HCT116 (cell line): Measurements from ENCODE around the gene EML4. TPM values are rescaled to one million over a fixed set of nuclear protein-coding genes. Genes with fewer than 3 reads are reported as not detected.

Source experiments
- ATAC-seq: fragments of 200-7000 bp; cut with Tn5 transposase; 2 replicates; pipeline ENCODE4 v1.9.1; 2020; ENCODE audit warnings: mild to moderate bottlenecking, moderate library complexity
- BruUV-seq: library from RNA; stranded (reverse); fragments of 400-500 nt; replicated peaks from 2 replicates; lab custom pipeline; 2021; lab: Mats Ljungman, UMichigan
- CTCF ChIA-PET: fragments of 300-600 bp; sonication (Branson Sonifier 250); formaldehyde crosslinking; loops from one replicate; lab custom pipeline; 2021; ENCODE audit warnings: antibody characterized with exemption; lab: Charles Lee
- POLR2A ChIA-PET: fragments of 300-600, 350-600 bp; sonication (Branson Sonifier 250); formaldehyde crosslinking; loops from one replicate; lab custom pipeline; 2021; ENCODE audit warnings: antibody characterized with exemption; lab: Charles Lee
- RAD21 ChIA-PET, 2 experiments: fragments of 300-600 bp; sonication (Branson Sonifier 250); formaldehyde crosslinking; loops; one replicate each; lab custom pipeline; 2023; ENCODE audit warnings: low total read pairs in 2 of 2; ENCODE audit not compliant: uncharacterized antibody in 2 of 2, unreplicated experiment in 2 of 2, low non-redundant PET in 1 of 2; lab: Charles Lee
- DNase-seq: peaks from one replicate; pipeline ENCODE4 v3.0.0-alpha.2; 2010; ENCODE audit warnings: low read depth, low spot score
- H2AFZ ChIP-seq: fragments of 200-600 bp; shearing (Covaris generic), sonication (generic); 2 replicates; pipeline ENCODE4 v1.6.1; 2017; ENCODE audit warnings: low read depth, mixed run types, mixed read lengths, antibody characterized with exemption, low read length; ENCODE audit not compliant: poor library complexity, severe bottlenecking
- H3K27ac ChIP-seq: 2 replicates; pipeline ENCODE4 v1.5.1; 2012; ENCODE audit warnings: low read depth, low read length
- H3K27me3 ChIP-seq: fragments of 200-600 bp; sonication (generic); 2 replicates; pipeline ENCODE4 v1.6.1; 2016; ENCODE audit warnings: mixed run types, low read length, mixed read lengths; ENCODE audit not compliant: insufficient read depth
- H3K36me3 ChIP-seq, 2 experiments: fragments of 200-500 bp in 1 of 2; fragments of 200-600 bp in 1 of 2; sonication (Bioruptor generic) in 1 of 2; sonication (generic) in 1 of 2; 2 replicates each; pipeline versions ENCODE4 v1.5.1 to v1.6.1; 2014 to 2016; ENCODE audit warnings: low read length in 2 of 2, inconsistent platforms in 1 of 2, mixed read lengths in 1 of 2, mixed run types in 1 of 2; ENCODE audit not compliant: insufficient read depth in 2 of 2, control insufficient read depth in 1 of 2
- H3K4me1 ChIP-seq, 2 experiments: fragments of 200-600 bp in 1 of 2; sonication (generic) in 1 of 2; 2 replicates each; pipeline versions ENCODE4 v1.5.1 to v1.6.1; 2012 to 2017; ENCODE audit warnings: low read length in 2 of 2, inconsistent platforms in 1 of 2, mild to moderate bottlenecking in 1 of 2, mixed read lengths in 1 of 2, mixed run types in 1 of 2, moderate library complexity in 1 of 2; ENCODE audit not compliant: insufficient read depth in 2 of 2, control insufficient read depth in 1 of 2
- H3K4me2 ChIP-seq: fragments of 200-600 bp; sonication (generic); 2 replicates; pipeline ENCODE4 v1.6.1; 2017; ENCODE audit warnings: mixed run types, low read length, mixed read lengths
- H3K4me3 ChIP-seq, 2 experiments: fragments of 200-600 bp in 1 of 2; sonication (generic) in 1 of 2; replicated peaks in 1 of 2; 2 replicates each; pipeline ENCODE4 v1.5.1; 2011 to 2016; ENCODE audit warnings: low read length in 2 of 2, control low read depth in 1 of 2, low read depth in 1 of 2, mild to moderate bottlenecking in 1 of 2, mixed read lengths in 1 of 2, mixed run types in 1 of 2
- H3K79me2 ChIP-seq: fragments of 200-600 bp; sonication (generic); 2 replicates; pipeline ENCODE4 v1.6.1; 2017; ENCODE audit warnings: mild to moderate bottlenecking, mixed run types, low read length, moderate library complexity, mixed read lengths; ENCODE audit not compliant: insufficient read depth
- H3K9ac ChIP-seq: fragments of 200-600 bp; sonication (generic); 2 replicates; pipeline ENCODE4 v1.6.1; 2016; ENCODE audit warnings: low read length, mixed read lengths
- H3K9me2 ChIP-seq: fragments of 200-600 bp; sonication (generic), shearing (Covaris generic); 2 replicates; pipeline ENCODE4 v1.6.1; 2017; ENCODE audit warnings: mixed run types, mild to moderate bottlenecking, moderate library complexity; ENCODE audit not compliant: insufficient read depth
- H3K9me3 ChIP-seq, 2 experiments: fragments of 200-500 bp in 1 of 2; fragments of 200-600 bp in 1 of 2; sonication (Bioruptor generic) in 1 of 2; sonication (generic) in 1 of 2; 2 replicates each; pipeline ENCODE4 v1.6.1; 2014 to 2017; ENCODE audit warnings: low read length in 2 of 2, mixed read lengths in 2 of 2, inconsistent platforms in 1 of 2, low read depth in 1 of 2, mild to moderate bottlenecking in 1 of 2, mixed run types in 1 of 2, moderate library complexity in 1 of 2; ENCODE audit not compliant: control insufficient read depth in 1 of 2, insufficient read depth in 1 of 2
- H4K20me1 ChIP-seq: fragments of 200-600 bp; sonication (generic), shearing (Covaris generic); 2 replicates; pipeline ENCODE4 v1.6.1; 2017; ENCODE audit warnings: mixed run types, mild to moderate bottlenecking, moderate library complexity; ENCODE audit not compliant: insufficient read depth
- CBX3 ChIP-seq: IDR thresholded peaks from 2 replicates; pipeline ENCODE4 v1.6.1; 2012; ENCODE audit warnings: low read depth
- EZH2 ChIP-seq: fragments of 200-600 bp; sonication (generic); IDR thresholded peaks from 2 replicates; pipeline ENCODE4 v1.6.1; 2017; ENCODE audit warnings: antibody characterized with exemption, mixed run types
- FOSL1 ChIP-seq: IDR thresholded peaks from 2 replicates; pipeline ENCODE4 v1.6.1; 2012; ENCODE audit warnings: low read depth
- POLR2A ChIP-seq: IDR thresholded peaks from 2 replicates; pipeline ENCODE4 v1.7.0; 2011; ENCODE audit warnings: borderline replicate concordance; ENCODE audit not compliant: insufficient read depth, insufficient read length; ENCODE audit errors: extremely low read depth
- POLR2AphosphoS5 ChIP-seq: IDR thresholded peaks from 2 replicates; pipeline ENCODE4 v1.6.1; 2011; ENCODE audit warnings: mild to moderate bottlenecking, low read depth, low read length, moderate library complexity
- RAD21 ChIP-seq: IDR thresholded peaks from 2 replicates; pipeline ENCODE4 v1.6.1; 2012; ENCODE audit warnings: low read depth, mild to moderate bottlenecking
- SIN3A ChIP-seq: IDR thresholded peaks from 2 replicates; pipeline ENCODE4 v1.6.1; 2012; ENCODE audit warnings: low read depth
- SRF ChIP-seq: IDR thresholded peaks from 2 replicates; pipeline ENCODE4 v1.6.1; 2012; ENCODE audit warnings: low read depth
- TCF7L2 ChIP-seq: IDR thresholded peaks from 2 replicates; pipeline ENCODE4 v1.7.0; 2011; ENCODE audit warnings: borderline replicate concordance, inconsistent platforms; ENCODE audit not compliant: insufficient read depth, insufficient read length; ENCODE audit errors: extremely low read depth
- ZNF274 ChIP-seq: fragments of 200-500 bp; sonication (Bioruptor generic); IDR thresholded peaks from 2 replicates; pipeline ENCODE4 v1.6.1; 2014; ENCODE audit warnings: mild to moderate bottlenecking, low read depth, low read length, inconsistent platforms
- intact Hi-C: fragments of 100-400 bp; cut with micrococcal nuclease; formaldehyde crosslinking; loops from 2 replicates; pipeline ENCODE4 v1.10.0; 2022
- total RNA-seq: library from RNA; stranded (reverse); gene quantifications from one replicate; pipeline ENCODE4 v1.2.1, GENCODE V29; 2021; ENCODE audit not compliant: unreplicated experiment
- TF ChIP-seq, protein P1 (sequence below): IDR thresholded peaks from 2 replicates; pipeline ENCODE4 v1.6.1; 2012; ENCODE audit warnings: low read depth
- TF ChIP-seq, protein P2 (sequence below), 3 experiments: fragments of 200-600 bp in 1 of 3; sonication (generic) in 1 of 3; IDR thresholded peaks in 2 of 3; conservative IDR thresholded peaks in 1 of 3; 2 replicates each; pipeline ENCODE4 v1.5.1; 2012 to 2017; ENCODE audit warnings: low read depth in 2 of 3, low read length in 2 of 3, antibody characterized with exemption in 1 of 3, borderline replicate concordance in 1 of 3, control low read depth in 1 of 3, mild to moderate bottlenecking in 1 of 3, mixed read lengths in 1 of 3, mixed run types in 1 of 3, moderate library complexity in 1 of 3; ENCODE audit not compliant: insufficient read depth in 1 of 3
- TF ChIP-seq, protein P3 (sequence below): IDR thresholded peaks from 2 replicates; pipeline ENCODE4 v1.6.1; 2011; ENCODE audit warnings: mild to moderate bottlenecking, low read length, moderate library complexity; ENCODE audit not compliant: insufficient replicate concordance; ENCODE audit errors: extremely low read depth

Gene EML4
- total RNA-seq, 1 experiment from 2014 or later: 53.5 TPM

- no peaks in the 10 kb centered on the region for H3K27me3 ChIP-seq
- no peaks in the 10 kb centered on the region; the same call in 1 of the 2 replicates for H4K20me1 ChIP-seq
- H2AFZ ChIP-seq: no peak overlapping the region
- POLR2A ChIA-PET: no interaction called here
- TF ChIP-seq FOSL1: no peak
- no peak for TF ChIP-seq TCF7L2
- no peak for TF ChIP-seq POLR2A
- no peak for TF ChIP-seq POLR2AphosphoS5
- H3K79me2 ChIP-seq: no peaks in the 10 kb centered on the region; the same call in 1 of the 2 replicates
- no peak overlapping the region for H3K4me3 ChIP-seq
- H3K9me2 ChIP-seq: no peaks in the 10 kb centered on the region
- no peaks in the 10 kb centered on the region for H3K9me3 ChIP-seq
- ATAC-seq (no peak), DNase-seq (no peak)
- RAD21 ChIA-PET: no interaction called here
- no peak overlapping the region for H3K27ac ChIP-seq
- H3K4me1 ChIP-seq: no peaks in the 10 kb centered on the region
- H3K4me2 ChIP-seq: no peak overlapping the region
- H3K9ac ChIP-seq: no peak overlapping the region
- H3K36me3 ChIP-seq: no peaks in the 10 kb centered on the region
- no TSS peak for BruUV-seq
- CTCF ChIA-PET: no interaction called here
- intact Hi-C loops: no loop called here
Observed at GRCh38 chr2:42249887-42250286, 80.7 kb downstream of the EML4 start.

- H2AFZ ChIP-seq: no peak overlapping the region
- no peaks in the 10 kb centered on the region for H3K27me3 ChIP-seq
- CTCF ChIA-PET: no interaction called here
- no peak overlapping the region for H3K4me2 ChIP-seq
- ATAC-seq: no peak
- intact Hi-C loops: no loop called here
- H3K9me3 ChIP-seq: no peaks in the 10 kb centered on the region
- H4K20me1 ChIP-seq: no peaks in the 10 kb centered on the region; the same call in 1 of the 2 replicates
- H3K4me1 ChIP-seq: no peaks in the 10 kb centered on the region
- DNase-seq: no peak
- H3K9ac ChIP-seq: no peak overlapping the region
- no peaks in the 10 kb centered on the region for H3K9me2 ChIP-seq
- H3K27ac ChIP-seq: no peak overlapping the region
- TF ChIP-seq, protein P1, sequence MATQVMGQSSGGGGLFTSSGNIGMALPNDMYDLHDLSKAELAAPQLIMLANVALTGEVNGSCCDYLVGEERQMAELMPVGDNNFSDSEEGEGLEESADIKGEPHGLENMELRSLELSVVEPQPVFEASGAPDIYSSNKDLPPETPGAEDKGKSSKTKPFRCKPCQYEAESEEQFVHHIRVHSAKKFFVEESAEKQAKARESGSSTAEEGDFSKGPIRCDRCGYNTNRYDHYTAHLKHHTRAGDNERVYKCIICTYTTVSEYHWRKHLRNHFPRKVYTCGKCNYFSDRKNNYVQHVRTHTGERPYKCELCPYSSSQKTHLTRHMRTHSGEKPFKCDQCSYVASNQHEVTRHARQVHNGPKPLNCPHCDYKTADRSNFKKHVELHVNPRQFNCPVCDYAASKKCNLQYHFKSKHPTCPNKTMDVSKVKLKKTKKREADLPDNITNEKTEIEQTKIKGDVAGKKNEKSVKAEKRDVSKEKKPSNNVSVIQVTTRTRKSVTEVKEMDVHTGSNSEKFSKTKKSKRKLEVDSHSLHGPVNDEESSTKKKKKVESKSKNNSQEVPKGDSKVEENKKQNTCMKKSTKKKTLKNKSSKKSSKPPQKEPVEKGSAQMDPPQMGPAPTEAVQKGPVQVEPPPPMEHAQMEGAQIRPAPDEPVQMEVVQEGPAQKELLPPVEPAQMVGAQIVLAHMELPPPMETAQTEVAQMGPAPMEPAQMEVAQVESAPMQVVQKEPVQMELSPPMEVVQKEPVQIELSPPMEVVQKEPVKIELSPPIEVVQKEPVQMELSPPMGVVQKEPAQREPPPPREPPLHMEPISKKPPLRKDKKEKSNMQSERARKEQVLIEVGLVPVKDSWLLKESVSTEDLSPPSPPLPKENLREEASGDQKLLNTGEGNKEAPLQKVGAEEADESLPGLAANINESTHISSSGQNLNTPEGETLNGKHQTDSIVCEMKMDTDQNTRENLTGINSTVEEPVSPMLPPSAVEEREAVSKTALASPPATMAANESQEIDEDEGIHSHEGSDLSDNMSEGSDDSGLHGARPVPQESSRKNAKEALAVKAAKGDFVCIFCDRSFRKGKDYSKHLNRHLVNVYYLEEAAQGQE: no peak
- TF ChIP-seq SRF: no peak
- no peak for TF ChIP-seq FOSL1
- TF ChIP-seq, protein P2, sequence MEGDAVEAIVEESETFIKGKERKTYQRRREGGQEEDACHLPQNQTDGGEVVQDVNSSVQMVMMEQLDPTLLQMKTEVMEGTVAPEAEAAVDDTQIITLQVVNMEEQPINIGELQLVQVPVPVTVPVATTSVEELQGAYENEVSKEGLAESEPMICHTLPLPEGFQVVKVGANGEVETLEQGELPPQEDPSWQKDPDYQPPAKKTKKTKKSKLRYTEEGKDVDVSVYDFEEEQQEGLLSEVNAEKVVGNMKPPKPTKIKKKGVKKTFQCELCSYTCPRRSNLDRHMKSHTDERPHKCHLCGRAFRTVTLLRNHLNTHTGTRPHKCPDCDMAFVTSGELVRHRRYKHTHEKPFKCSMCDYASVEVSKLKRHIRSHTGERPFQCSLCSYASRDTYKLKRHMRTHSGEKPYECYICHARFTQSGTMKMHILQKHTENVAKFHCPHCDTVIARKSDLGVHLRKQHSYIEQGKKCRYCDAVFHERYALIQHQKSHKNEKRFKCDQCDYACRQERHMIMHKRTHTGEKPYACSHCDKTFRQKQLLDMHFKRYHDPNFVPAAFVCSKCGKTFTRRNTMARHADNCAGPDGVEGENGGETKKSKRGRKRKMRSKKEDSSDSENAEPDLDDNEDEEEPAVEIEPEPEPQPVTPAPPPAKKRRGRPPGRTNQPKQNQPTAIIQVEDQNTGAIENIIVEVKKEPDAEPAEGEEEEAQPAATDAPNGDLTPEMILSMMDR (IDR thresholded peaks at IDR 0.05 in 2 of 3, conservative IDR thresholded peaks at IDR 0.05 in 1 of 3; ENCODE audit: borderline replicate concordance in 1 of 3, insufficient read depth in 1 of 3, low read depth in 2 of 3, low read length in 2 of 3): no peak
- TF ChIP-seq ZNF274: no peak
- TF ChIP-seq SIN3A: no peak
- TF ChIP-seq, protein P3, sequence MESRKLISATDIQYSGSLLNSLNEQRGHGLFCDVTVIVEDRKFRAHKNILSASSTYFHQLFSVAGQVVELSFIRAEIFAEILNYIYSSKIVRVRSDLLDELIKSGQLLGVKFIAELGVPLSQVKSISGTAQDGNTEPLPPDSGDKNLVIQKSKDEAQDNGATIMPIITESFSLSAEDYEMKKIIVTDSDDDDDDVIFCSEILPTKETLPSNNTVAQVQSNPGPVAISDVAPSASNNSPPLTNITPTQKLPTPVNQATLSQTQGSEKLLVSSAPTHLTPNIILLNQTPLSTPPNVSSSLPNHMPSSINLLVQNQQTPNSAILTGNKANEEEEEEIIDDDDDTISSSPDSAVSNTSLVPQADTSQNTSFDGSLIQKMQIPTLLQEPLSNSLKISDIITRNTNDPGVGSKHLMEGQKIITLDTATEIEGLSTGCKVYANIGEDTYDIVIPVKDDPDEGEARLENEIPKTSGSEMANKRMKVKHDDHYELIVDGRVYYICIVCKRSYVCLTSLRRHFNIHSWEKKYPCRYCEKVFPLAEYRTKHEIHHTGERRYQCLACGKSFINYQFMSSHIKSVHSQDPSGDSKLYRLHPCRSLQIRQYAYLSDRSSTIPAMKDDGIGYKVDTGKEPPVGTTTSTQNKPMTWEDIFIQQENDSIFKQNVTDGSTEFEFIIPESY: no peak
- TF ChIP-seq EZH2: no peak
- TF ChIP-seq CBX3: no peak
- TF ChIP-seq RAD21: no peak
- no peaks in the 10 kb centered on the region; the same call in 1 of the 2 replicates for H3K79me2 ChIP-seq
- RAD21 ChIA-PET: no interaction called here
- no peaks in the 10 kb centered on the region for H3K36me3 ChIP-seq
- POLR2A ChIA-PET: no interaction called here
- BruUV-seq: no TSS peak
- H3K4me3 ChIP-seq: no peak overlapping the region
Observed at GRCh38 chr2:42250925-42251324, 81.8 kb downstream of the EML4 start.
